Adrenal gland (tissue), 12 donors: ENCODE measurements around the gene YIF1B. TPM values are rescaled to one million over a fixed set of nuclear protein-coding genes. Genes with fewer than 3 reads are reported as not detected.

Source experiments
- DNase-seq, 7 donors: peaks; one replicate each; pipeline ENCODE4 v3.0.0-alpha.2; 2019 to 2020
- H3K27ac ChIP-seq, 5 donors: fragments of 200-600 bp; sonication (generic) in 4 of 5; 1 replicate in 3 of 5; 2 replicates in 2 of 5; pipeline versions ENCODE4 v1.5.1 to v1.8.0; 2016 to 2020; ENCODE audit warnings: mild to moderate bottlenecking in 1 of 5
- H3K27me3 ChIP-seq: fragments of 200-600 bp; 2 replicates; pipeline ENCODE4 v1.8.0; 2021
- H3K36me3 ChIP-seq, 2 donors: fragments of 200-600 bp; replicated peaks in 1 of 2; 1 replicate in 1 of 2; 2 replicates in 1 of 2; pipeline versions ENCODE4 v1.5.1 to v1.8.0; 2018 to 2022
- H3K4me1 ChIP-seq, 2 donors: fragments of 200-600 bp; replicated peaks in 1 of 2; 1 replicate in 1 of 2; 2 replicates in 1 of 2; pipeline versions ENCODE4 v1.5.1 to v1.8.0; 2018 to 2021
- H3K4me3 ChIP-seq, 4 donors: fragments of 200-600 bp; sonication (generic) in 3 of 4; one replicate each; pipeline ENCODE4 v1.5.1; 2016 to 2018
- H3K9me3 ChIP-seq, 3 donors: fragments of 200-600 bp; sonication (generic) in 1 of 3; replicated peaks in 1 of 3; 1 replicate in 2 of 3; 2 replicates in 1 of 3; pipeline versions ENCODE4 v1.5.1 to v1.8.0; 2016 to 2021
- CTCF ChIP-seq, 6 experiments: fragments of 450-650 bp in 4 of 6; fragments of 200-600 bp in 2 of 6; sonication (generic) in 1 of 6; IDR thresholded peaks; 1 replicate in 5 of 6; 2 replicates in 1 of 6; pipeline versions ENCODE4 v1.5.1 to v1.8.0; 2016 to 2021; ENCODE audit warnings: antibody characterized with exemption in 6 of 6, mild to moderate bottlenecking in 2 of 6, moderate library complexity in 1 of 6
- POLR2A ChIP-seq, 2 donors: fragments of 450-650 bp; IDR thresholded peaks; one replicate each; pipeline ENCODE4 v1.6.1; 2017; ENCODE audit warnings: antibody characterized with exemption in 2 of 2, mild to moderate bottlenecking in 2 of 2, moderate library complexity in 1 of 2
- WGBS, 4 donors: extraction: QIAGEN DNeasy Blood & Tissue Kit in 2 of 4; methylation state at CpG; one replicate each; pipeline versions ENCODE4 v1.1.5 to v1.1.7; 2013 to 2017; 5-methylcytosine and 5-hydroxymethylcytosine counted together
- intact Hi-C, 2 donors: fragments of 100-400 bp; cut with DNase I; formaldehyde crosslinking; loops; one replicate each; pipeline versions ENCODE4 v1.14.1 to v1.15.0; 2022 to 2023
- polyA plus RNA-seq, 3 donors: library from polyadenylated mRNA; stranded (reverse); fragments of 200-250 nt in 2 of 3; fragments of 350-450 nt in 1 of 3; fragmentation: Illumina TruSeq in 1 of 3; extraction: RNeasy Lipid Tissue Mini Kit (QIAGEN cat#74804) in 1 of 3; gene quantifications; one replicate each; pipeline ENCODE4 v1.2.3, GENCODE V29; 2013 to 2014
- total RNA-seq, 9 donors: library from RNA; depleted of rRNA in 4 of 9; stranded (reverse); fragments of >200 nt in 4 of 9; fragments of 120-200 nt in 1 of 9; fragmentation: NEBNext Ultra II Directional in 1 of 9; extraction: Animal tissue kit (Norgen Biotek cat#: 25700) in 1 of 9; gene quantifications; one replicate each; pipeline versions ENCODE4 v1.1.0 to v1.2.4, GENCODE V29; 2013 to 2023
- donor health status: healthy with polysubstance abuse.
- donor health status: Bipolar disorder and iron deficiency.
- donor health status: DM: yes; HTN: yes; CAD: no.
- donor health status: DM: no; HTN: no; CAD: no.
- donor health status: DM: no; HTN: no; CAD: no.
- donor health status: DM: yes; HTN: yes; CAD: no.

Gene YIF1B
- total and polyA plus RNA-seq, 12 donors: 23.5 to 57.0 (median 39.6) TPM

DNA sequence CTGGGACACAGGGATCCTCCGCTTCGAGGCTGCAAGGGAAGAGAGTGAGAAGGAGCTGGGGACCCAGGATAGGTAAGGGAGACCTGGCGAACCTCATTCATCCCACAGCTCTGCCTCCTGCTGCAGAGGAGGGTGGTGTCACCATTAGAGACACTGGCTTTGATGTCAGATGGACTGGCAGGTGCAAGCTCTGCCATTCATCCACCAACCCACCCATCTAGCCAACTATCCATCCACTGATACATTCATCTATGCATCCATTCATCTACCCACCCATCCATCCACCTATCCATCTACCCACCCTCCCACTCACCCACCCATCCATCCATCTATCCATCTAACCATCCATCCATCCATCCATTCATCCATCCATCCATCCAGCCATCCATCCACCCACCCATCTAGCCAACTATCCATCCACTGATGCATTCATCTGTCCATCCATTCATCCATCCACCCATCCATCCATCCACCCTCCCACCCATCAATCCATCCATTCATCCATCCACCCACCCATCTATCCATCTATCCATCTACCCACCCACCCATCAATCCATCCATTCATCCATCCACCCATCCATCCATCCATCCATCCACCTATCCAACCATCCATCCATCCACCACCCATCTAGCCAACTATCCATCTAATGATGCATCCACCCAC is 6.0 kb downstream of the YIF1B start:
- H3K27ac ChIP-seq: no peak overlapping the region
- peaks cover 0 to 18% of the 10 kb centered on the region in 2 donors for H3K36me3 ChIP-seq
- H3K27me3 ChIP-seq: no peaks in the 10 kb centered on the region
- intact Hi-C loops: no loop called here
- no peak for TF ChIP-seq CTCF (IDR thresholded peaks at IDR 0.05)
- no peak for TF ChIP-seq POLR2A (IDR thresholded peaks at IDR 0.05)
- peaks cover 0 to under 1% of the 10 kb centered on the region in 2 donors for H3K4me1 ChIP-seq
- H3K4me3 ChIP-seq: no peak overlapping the region
- no peaks in the 10 kb centered on the region for H3K9me3 ChIP-seq
- WGBS, 4 donors: 86 to 98% (median 95%) methylated on average over 2 to 3 of the region's 3 CpGs
- no peak for DNase-seq

- Histone ChIP-seq H3K27ac (no peak overlapping the region), H3K9me3 (no peaks in the 10 kb centered on the region), H3K4me3 (no peak overlapping the region), H3K27me3 (no peaks in the 10 kb centered on the region), H3K4me1 (no peaks in the 10 kb centered on the region), H3K36me3 (peaks cover 0 to 18% of the 10 kb centered on the region in 2 donors)
- 90 to 95% (median 93%) methylated on average over 8 to 24 of the region's 24 CpGs for WGBS, 4 donors
- intact Hi-C loops: no loop called here
- TF ChIP-seq POLR2A (IDR thresholded peaks at IDR 0.05) (no peak), CTCF (IDR thresholded peaks at IDR 0.05) (no peak)
- no peak for DNase-seq
Measured at GRCh38 chr19:38308926-38309614, 6.7 kb downstream of the YIF1B start.

GRCh38 chr19:38308006-38308766 is 7.6 kb downstream of the YIF1B start:
- Histone ChIP-seq H3K4me3 (no peak overlapping the region), H3K27me3 (no peaks in the 10 kb centered on the region), H3K27ac (no peak overlapping the region), H3K4me1 (no peaks in the 10 kb centered on the region), H3K9me3 (no peaks in the 10 kb centered on the region), H3K36me3 (peaks cover 0 to 18% of the 10 kb centered on the region in 2 donors)
- WGBS, 4 donors: 87 to 91% (median 90%) methylated on average over 11 to 12 of the region's 12 CpGs
- intact Hi-C loops: no loop called here
- TF ChIP-seq CTCF (IDR thresholded peaks at IDR 0.05) (no peak), POLR2A (IDR thresholded peaks at IDR 0.05) (no peak)
- DNase-seq: no peak

GRCh38 chr19:38307597-38307996 is 8.2 kb downstream of the YIF1B start:
- no peak for DNase-seq
- peaks cover 0 to 18% of the 10 kb centered on the region in 2 donors for H3K36me3 ChIP-seq
- no peaks in the 10 kb centered on the region for H3K4me1 ChIP-seq
- H3K9me3 ChIP-seq: no peaks in the 10 kb centered on the region
- no peaks in the 10 kb centered on the region for H3K27me3 ChIP-seq
- H3K4me3 ChIP-seq: no peak overlapping the region
- intact Hi-C loops: no loop called here
- no peak overlapping the region for H3K27ac ChIP-seq
- TF ChIP-seq CTCF (IDR thresholded peaks at IDR 0.05): no peak
- TF ChIP-seq POLR2A (IDR thresholded peaks at IDR 0.05): no peak
- WGBS, 4 donors: 63 to 91% (median 80%) methylated on average over 1 to 8 of the region's 8 CpGs
